Sciatic nerve (tissue), 2 donors: ENCODE measurements around the gene MMP28. TPM values are rescaled to one million over a fixed set of nuclear protein-coding genes. Genes with fewer than 3 reads are reported as not detected.

Source experiments
- ATAC-seq: fragments of 200-7000 bp; cut with Tn5 transposase; one replicate; pipeline ENCODE4 v1.9.1; 2020; ENCODE audit warnings: mild to moderate bottlenecking, moderate library complexity
- DNase-seq: peaks from one replicate; pipeline ENCODE4 v3.0.0-alpha.2; 2020; ENCODE audit warnings: low spot score
- intact Hi-C: fragments of 100-400 bp; cut with DNase I; formaldehyde crosslinking; loops from one replicate; pipeline ENCODE4 v1.14.2; 2022
- total RNA-seq: library from RNA; stranded (reverse); fragmentation: NEBNext Ultra II Directional; extraction: Animal tissue kit (Norgen Biotek cat#: 25700); gene quantifications from one replicate; pipeline ENCODE4 v1.2.1, GENCODE V29; 2021
- donor health status: DM: no; HTN: no; CAD: no.
- donor health status: DM: no; HTN: no; CAD: no.

The MMP28 gene
- total RNA-seq, 1 donor from 2014 or later: 61.5 TPM

GRCh38 chr17:35748979-35749378, 46.5 kb downstream of the MMP28 start:
- ATAC-seq (no peak), DNase-seq (no peak)
- intact Hi-C loops: loop anchor here (10.0 kb wide), 1 partner anchor 134 kb away; no protein-coding TSS in a partner anchor

- intact Hi-C loops: loop anchor here (10.0 kb wide), 1 partner anchor 134 kb away; no protein-coding TSS in a partner anchor
- peak; percentile 15 for ATAC-seq
Observed at GRCh38 chr17:35748341-35748841, 47.0 kb downstream of the MMP28 start.

GRCh38 chr17:35747540-35748017, 47.9 kb downstream of the MMP28 start:
- intact Hi-C loops: loop anchor here (10.0 kb wide), 1 partner anchor 133 kb away; no protein-coding TSS in a partner anchor
- peak; percentile 88 for DNase-seq
- peak; percentile 84 for ATAC-seq

More at GRCh38 chr17:35748341-35748841, 47.0 kb downstream of the MMP28 start:
- DNase-seq: no peak

- ATAC-seq (no peak), DNase-seq (no peak)
- intact Hi-C loops: loop anchor here (10.0 kb wide), 1 partner anchor 131 kb away; no protein-coding TSS in a partner anchor
Observed at GRCh38 chr17:35745749-35746320, 49.6 kb downstream of the MMP28 start.

- ATAC-seq (no peak), DNase-seq (no peak)
- intact Hi-C loops: loop anchor here (10.0 kb wide), 1 partner anchor 130 kb away; no protein-coding TSS in a partner anchor
Observed at GRCh38 chr17:35745246-35745645, 50.2 kb downstream of the MMP28 start.

GRCh38 chr17:35744830-35745229, 50.6 kb downstream of the MMP28 start:
- DNase-seq (no peak), ATAC-seq (no peak)
- intact Hi-C loops: loop anchor here (10.0 kb wide), 1 partner anchor 130 kb away; no protein-coding TSS in a partner anchor

GRCh38 chr17:35743626-35744328, 51.7 kb downstream of the MMP28 start:
- ATAC-seq (no peak), DNase-seq (no peak)
- intact Hi-C loops: loop anchor here (10.0 kb wide), 1 partner anchor 129 kb away; no protein-coding TSS in a partner anchor

- intact Hi-C loops: loop anchor here (10.0 kb wide), 1 partner anchor 128 kb away; no protein-coding TSS in a partner anchor
- DNase-seq: no peak
- no peak for ATAC-seq
Observed at GRCh38 chr17:35742896-35743477, 52.5 kb downstream of the MMP28 start.

- no peak for DNase-seq
- intact Hi-C loops: loop anchor here (10.0 kb wide), 1 partner anchor 128 kb away; no protein-coding TSS in a partner anchor
Observed at GRCh38 chr17:35742496-35742895, 52.9 kb downstream of the MMP28 start.

GRCh38 chr17:35740997-35741931, 54.2 kb downstream of the MMP28 start:
- no peak for DNase-seq
- intact Hi-C loops: loop anchor here (10.0 kb wide), 1 partner anchor 126 kb away; no protein-coding TSS in a partner anchor

More at GRCh38 chr17:35742496-35742895, 52.9 kb downstream of the MMP28 start:
- no peak for ATAC-seq

GRCh38 chr17:35740216-35740615, 55.2 kb downstream of the MMP28 start:
- intact Hi-C loops: loop anchor here (10.0 kb wide), 1 partner anchor 125 kb away; no protein-coding TSS in a partner anchor
- DNase-seq (no peak), ATAC-seq (no peak)

More at GRCh38 chr17:35740997-35741931, 54.2 kb downstream of the MMP28 start:
- peak; percentile 31 for ATAC-seq

- intact Hi-C loops: no loop called here
- ATAC-seq (no peak), DNase-seq (peak; percentile 25)
Observed at GRCh38 chr17:35738519-35739133, 56.8 kb downstream of the MMP28 start.

GRCh38 chr17:35736236-35736635, 59.2 kb downstream of the MMP28 start:
- DNase-seq (no peak), ATAC-seq (no peak)
- intact Hi-C loops: no loop called here

- DNase-seq (no peak), ATAC-seq (no peak)
- intact Hi-C loops: no loop called here
Observed at GRCh38 chr17:35735036-35735805, 60.2 kb downstream of the MMP28 start.

GRCh38 chr17:35734396-35734795, 61.0 kb downstream of the MMP28 start:
- DNase-seq (no peak), ATAC-seq (no peak)
- intact Hi-C loops: no loop called here

- intact Hi-C loops: no loop called here
- ATAC-seq: no peak
- no peak for DNase-seq
Observed at GRCh38 chr17:35733366-35733765, 62.1 kb downstream of the MMP28 start.

GRCh38 chr17:35732806-35733136, 62.7 kb downstream of the MMP28 start:
- ATAC-seq (no peak), DNase-seq (no peak)
- intact Hi-C loops: no loop called here
